HG02970 (cell line): ENCODE results near the gene AATF.

Source experiments
- ATAC-seq: cut with Tn5 transposase; IDR thresholded peaks from one replicate; pipeline ENCODE4 v1.9.1; 2021; ENCODE audit warnings: mild to moderate bottlenecking, moderate library complexity, moderate number of reproducible peaks; ENCODE audit not compliant: unreplicated experiment, low FRiP score

Gene AATF, protein sequence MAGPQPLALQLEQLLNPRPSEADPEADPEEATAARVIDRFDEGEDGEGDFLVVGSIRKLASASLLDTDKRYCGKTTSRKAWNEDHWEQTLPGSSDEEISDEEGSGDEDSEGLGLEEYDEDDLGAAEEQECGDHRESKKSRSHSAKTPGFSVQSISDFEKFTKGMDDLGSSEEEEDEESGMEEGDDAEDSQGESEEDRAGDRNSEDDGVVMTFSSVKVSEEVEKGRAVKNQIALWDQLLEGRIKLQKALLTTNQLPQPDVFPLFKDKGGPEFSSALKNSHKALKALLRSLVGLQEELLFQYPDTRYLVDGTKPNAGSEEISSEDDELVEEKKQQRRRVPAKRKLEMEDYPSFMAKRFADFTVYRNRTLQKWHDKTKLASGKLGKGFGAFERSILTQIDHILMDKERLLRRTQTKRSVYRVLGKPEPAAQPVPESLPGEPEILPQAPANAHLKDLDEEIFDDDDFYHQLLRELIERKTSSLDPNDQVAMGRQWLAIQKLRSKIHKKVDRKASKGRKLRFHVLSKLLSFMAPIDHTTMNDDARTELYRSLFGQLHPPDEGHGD

DNA sequence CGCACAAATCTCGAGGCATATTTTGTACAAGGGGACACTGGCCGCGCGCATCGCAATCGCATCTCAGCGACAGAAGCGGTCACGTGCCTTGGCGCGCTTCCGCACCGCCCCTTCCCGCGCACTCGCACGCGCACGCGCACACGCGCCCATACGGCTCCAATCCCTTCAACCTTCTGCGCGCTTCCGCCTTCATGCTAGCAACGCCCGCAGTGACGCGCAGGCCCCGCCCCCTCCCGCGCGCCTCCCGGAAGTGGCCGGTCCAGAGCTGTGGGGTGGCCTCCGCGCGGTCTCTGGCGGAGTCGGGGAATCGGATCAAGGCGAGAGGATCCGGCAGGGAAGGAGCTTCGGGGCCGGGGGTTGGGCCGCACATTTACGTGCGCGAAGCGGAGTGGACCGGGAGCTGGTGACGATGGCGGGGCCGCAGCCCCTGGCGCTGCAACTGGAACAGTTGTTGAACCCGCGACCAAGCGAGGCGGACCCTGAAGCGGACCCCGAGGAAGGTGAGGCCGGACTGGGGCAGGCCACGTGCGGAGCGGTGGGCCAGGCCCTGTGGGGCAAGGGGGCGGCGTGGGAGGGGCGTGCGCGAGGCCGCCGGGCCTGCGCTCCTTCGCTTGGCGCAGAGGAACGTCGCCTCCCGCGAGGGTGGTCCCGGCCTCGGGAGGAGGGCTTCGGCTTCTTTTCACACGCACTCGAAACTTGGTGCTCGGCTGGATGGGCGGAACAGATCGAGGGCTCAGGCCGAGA lies at the start of gene AATF:
Gene AATF, plus strand, starts transcription at position 238 of the 744 bp plus-strand sequence. Its CDS starts 172 bp downstream, at position 410.
- ATAC-seq, result peak; percentile 92

DNA sequence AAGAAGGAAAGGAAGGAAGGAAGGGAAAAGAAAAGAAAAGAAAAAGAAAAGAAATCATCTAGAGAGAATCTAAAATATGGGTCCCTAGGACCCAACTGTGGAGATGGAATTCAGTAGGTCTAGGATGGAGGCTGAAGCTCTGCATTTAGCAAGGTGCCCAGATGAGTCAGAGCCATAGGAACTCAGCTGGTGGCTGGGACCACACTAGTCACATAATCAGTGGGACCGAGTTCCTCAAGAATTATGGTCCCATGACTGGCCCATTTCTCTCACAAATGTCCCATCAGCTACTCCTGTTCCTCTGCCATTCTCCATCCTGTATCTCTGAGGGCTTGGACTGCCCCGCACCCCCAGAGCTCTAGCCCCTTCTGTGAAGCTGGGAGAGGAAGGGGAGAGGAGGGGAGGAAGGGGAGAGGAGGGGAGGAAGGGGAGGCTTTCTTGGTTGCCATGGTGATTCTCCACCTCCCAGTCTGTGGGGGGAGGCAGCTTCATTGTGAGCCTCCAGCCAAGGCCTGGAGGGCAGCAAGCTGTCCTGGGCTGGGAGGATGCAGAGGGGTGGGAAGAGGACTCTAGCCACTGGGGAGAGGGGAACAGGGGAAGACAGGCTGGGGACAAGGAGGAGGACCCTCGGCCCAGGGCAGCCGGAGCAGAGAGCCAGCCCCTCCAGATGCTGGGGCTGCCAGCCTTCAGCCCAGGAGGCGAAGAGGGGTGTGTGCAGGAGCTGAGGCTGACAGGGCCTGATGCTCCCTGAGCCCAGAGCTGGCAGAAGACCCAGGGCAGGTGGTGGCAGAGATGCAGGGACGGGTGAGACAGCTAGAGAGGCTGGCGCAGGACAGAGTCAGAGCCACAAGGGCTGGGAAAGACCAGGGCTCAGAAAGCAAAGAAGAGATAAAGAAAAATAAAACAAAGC lies 49.2 kb upstream of the AATF start:
- no peak for ATAC-seq

DNA sequence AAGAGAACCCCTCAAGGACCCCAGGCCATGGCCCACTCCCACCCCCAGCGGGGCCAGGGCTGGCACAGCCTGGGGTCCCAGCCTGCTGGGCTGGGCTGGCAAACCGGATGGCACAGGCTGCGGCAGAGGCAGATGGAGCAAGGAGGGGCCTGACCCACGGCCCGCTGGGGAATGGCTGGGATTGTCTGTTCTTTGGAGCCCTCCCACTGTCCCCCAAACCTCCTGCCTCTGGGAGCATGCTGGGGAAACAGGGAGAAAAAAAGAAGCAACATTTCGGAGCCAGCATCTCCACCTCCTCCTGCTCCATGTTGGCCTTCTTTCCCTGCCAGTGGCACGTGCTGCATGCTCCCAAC lies 48.6 kb upstream of the AATF start:
- ATAC-seq, result no peak

DNA sequence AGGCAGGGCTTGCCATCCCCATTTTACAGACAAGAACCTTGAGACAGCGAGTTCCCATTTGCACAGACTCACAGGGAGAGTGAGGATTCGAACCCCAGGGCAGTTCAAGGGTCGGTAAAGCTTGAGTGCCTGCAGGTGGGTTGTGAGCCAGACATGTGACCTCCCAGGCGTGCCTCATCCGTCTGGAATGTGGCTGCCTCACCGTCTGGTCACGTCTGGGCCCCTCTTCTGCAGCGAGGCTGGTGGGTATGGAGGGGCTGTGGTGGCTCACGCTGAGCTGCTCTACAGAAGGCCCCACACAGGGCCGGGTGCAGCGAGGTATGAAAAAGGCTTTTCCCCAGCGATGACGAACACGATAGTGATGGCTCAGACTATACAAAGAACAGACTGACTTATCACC lies 47.2 kb upstream of the AATF start:
- ATAC-seq, result no peak

DNA sequence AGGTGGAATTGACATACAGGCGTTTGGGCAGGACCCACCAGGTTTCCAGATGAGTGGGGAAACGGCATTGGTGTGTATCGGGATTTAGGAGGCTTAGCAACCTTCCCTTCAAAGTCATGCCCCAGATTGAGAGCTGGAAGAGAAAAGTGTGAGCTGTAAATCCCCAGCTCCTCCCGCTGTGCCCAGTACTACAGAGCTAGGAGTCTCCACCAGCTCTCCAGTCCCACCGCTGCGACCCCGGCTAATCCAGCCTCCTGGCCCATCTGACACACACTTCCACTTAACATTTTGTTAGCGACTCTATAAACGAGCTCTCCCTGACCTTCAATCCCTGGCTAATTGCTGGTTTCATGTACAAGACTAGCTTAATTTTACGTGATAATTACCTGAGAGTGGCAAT lies 41.3 kb upstream of the AATF start:
- no peak for ATAC-seq

DNA sequence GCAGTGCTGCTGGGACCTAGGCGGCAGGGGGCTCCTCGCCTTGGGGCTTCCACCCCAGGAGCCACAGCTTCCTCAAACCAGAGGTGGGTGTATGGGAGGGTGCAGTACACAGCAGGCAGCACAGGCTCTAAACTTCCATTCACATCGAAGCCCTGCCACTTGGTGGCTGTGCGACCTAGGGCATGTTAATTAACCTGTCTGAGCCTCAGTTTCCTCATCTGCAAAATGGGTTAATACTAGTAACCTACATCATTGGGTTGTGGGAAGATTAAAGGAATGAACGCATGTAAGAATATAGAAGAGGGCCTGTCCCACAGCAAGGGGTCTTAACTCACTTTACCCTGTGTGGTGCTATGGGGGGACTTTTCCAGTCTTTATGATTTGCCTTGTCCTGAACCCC lies 38.2 kb upstream of the AATF start:
- ATAC-seq, result no peak

DNA sequence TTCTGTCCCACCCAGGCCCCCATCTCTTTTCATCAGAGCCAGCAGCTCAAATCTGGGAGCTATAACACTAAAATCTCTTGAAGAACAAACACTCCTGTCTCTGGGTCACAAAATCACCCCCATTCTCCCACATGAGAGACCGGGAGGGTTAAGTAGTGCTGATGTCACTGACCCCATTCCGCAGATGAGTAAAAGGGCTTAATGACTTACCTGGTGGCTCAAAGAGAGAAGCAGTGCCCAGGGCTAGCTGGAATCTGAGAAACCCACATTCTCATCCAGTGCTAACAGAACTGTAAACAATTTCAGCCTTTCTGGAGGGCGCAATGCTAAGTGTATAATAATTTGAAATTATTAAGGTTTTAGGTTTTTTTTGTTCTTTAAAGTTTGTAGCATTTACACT lies 37.8 kb upstream of the AATF start:
- ATAC-seq, result no peak

DNA sequence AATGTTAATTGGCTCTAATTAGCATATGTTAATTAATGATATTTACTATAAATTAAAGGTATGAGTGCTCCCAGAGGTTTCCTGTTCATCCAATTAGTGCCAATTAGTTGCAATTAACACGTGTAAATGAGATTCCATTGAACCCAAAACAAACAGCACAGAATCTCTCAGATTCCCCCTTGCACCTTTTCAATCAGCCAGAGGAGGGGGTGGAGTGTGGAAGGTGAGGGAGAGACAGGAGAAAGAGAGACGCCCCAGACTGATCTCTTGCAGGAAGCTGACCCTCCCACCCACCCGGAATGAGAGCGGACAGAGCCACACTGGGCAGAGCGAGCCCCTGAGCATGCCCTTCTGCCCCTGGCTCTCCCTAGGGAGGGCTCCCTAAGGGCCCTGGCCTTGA lies 35.6 kb upstream of the AATF start:
- ATAC-seq, result no peak

DNA sequence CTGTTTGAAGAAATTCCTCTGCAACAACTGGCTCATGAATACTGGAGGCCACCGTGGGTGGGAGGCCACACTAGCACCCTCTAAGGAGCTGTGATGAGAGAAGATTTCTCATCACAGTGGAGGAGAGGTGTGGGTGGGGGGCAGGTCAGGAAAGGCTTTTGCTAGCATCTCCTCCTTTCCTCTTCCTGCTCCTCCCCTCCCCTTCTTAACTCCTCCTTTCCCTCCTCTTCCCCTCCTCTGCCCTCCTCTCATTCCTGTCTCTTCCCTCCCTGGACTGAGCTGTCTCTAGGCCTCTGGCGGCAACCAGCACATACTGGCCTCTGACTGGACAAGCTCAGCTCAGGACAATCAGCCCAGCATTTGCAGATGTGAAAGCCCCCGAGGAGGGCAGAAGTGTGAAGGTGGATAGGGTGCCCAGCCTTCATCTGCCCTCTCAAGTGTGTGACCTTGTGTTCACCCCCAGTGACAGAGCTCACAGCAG lies 30.5 kb upstream of the AATF start:
- no peak for ATAC-seq

DNA sequence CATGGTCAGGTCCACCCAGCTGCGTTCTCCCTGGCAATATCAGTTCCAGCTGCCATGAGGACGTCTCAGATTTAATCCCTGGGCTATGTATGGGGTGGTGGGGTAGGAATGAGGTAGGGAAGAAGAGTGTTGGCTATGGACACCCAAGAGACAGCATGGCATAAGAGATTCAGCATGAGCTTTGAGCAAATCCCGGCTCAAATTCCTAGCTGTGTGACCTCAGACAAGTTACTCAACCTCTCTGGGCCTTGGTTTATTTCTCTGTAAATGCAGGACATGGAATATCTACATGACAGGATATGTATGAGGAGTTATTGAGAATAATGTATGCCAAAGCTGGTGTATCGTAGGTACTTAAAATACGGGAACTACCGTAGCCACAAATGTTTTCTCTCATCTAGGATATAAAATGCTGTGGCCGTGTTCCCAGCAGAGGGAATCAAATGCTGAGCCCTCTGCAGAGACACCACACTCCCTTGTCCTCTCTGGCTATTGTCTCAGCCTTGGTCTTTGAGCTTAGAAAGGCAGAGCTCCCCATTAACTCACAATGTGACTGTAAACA lies 29.3 kb upstream of the AATF start:
- no peak for ATAC-seq

DNA sequence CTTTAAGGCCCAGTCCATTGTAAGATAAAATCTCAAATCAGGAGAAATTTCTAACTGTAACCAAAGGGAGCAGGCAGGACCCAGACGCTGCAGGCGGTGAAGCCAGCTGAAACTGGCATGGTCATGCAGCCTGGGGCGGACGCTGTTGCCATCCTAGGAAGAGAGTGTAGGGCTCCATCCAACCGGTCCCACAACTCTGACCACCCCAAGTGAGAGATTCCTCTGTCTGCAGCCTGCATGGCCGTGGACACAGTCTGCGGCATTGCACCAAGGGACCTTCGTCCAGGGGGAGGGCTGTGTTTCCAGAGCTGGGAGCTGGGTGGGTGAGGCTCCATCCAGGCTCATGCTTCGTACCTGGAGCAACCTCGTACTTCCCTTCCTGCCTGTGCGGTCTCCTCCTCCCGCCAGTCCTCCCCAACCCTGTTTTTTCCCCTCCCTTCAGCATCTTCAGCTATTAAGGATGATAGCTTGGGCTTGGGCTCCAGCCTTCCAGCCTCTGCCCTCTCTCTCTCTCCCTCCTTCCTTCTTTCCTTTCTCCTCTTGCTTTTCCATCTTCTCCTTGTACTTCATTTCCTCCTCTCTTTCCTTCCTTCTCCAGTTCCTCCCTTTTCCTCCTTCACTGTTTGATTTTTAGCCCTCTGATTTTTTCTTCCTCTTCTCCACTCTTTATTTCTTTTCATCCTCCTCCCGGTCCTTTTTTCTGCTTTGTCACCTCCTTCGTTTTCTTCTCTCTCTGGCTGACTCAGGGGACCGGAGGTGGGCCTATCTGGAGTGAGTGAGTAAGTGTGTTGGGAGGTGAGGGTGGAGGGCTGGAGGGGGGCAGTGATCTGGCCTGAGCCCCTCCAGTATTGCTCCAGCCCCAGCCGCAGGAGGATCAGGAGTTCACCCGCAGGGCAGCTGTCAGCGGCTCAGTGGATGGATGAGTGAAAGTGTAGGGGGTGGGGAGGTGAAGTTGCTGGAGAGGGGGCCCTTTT lies 28.4 kb upstream of the AATF start:
- ATAC-seq, result no peak

DNA sequence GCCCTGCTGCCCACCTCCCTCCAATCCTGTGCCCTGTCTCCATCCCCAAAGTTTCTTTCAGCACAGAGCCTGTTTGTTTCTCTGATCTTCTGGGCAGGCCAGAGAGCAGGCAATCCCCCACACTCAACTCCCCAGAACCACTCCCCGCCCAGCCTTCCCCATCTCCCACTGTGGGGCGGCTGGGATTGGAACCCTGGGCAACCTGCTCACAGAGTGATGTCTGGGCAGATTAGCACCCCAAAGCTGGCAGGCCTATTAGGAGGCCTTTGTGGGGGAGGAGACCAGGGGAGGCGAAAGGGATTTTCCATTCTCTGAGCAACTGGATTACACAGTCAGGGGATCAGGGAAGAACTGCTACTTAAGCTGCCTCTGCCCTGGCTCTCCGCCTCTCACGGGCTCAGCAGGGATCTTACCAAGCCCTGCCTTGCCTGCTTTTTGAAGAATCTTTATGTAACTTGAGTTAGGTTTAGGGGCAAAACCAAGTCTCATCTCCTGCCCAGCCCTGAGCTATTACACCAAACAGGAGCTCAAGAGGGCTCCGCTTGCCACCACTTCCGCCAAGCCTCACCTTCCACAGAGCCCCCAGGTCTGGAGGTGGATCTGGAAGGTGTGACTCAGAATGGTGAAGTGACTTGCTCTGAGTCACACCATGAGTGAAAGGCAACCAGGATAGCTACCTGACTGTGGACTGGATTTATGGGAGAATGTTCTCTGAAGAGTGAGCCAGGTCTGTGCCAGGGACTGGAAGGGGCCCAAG lies 27.5 kb upstream of the AATF start:
- ATAC-seq, result no peak

DNA sequence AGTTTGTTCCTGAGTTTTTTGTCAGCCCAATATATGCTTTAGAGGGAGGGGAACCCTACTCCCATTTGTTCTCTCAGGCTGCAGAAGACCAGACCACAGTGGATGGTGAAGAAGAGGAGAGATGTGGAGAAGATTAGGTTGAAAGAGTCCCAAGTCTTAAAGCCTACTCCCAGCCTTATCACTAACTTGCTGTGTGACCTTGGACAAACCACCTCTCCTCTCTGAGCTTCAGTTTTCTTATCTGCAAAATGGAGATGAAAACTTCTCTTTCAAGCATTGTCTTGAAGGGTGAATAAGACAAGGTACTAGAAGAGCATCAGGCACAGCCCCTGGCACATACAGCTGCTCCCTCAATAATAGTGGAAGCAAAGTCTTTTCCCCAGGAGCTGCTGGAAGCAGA lies 26.6 kb upstream of the AATF start:
- no peak for ATAC-seq

DNA sequence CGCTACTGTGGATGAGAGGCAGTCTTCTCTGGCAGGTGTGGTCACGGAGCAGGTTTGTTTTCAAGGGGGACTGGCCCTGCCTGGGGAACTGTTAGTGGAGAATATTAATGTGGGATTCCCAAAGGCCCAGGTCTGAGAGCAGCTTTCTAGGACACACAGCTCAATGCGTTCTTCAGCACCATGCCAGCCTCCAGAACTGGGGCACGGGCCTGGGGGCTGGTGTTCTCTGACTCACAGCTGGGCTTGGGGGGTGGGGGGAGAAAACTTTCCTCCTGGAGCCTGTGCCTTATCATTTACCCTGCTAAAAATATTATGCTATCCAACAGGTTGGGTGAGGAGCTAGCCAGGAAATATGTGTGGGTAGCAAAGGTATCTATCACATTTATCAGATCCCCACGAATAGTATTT lies 24.9 kb upstream of the AATF start:
- no peak for ATAC-seq

DNA sequence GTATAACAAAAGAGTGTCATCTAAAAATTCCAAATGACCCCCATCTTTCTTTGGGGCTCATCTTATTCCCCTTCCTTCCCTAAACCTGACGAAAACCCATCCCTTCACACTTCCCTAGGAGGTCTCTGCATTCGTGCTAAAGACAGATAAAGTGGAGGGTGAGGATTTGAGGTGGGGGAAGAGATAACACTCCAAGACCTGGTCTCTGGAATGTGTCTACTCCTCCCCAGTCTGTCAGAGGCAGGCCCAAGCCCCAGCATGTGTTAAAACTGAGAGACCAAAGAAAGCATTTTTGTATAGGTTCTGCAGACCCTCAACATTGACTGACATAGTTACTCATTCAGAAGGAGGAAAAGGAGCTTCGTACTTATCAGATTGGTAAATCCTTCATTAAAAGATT lies 22.5 kb upstream of the AATF start:
- ATAC-seq, result no peak

DNA sequence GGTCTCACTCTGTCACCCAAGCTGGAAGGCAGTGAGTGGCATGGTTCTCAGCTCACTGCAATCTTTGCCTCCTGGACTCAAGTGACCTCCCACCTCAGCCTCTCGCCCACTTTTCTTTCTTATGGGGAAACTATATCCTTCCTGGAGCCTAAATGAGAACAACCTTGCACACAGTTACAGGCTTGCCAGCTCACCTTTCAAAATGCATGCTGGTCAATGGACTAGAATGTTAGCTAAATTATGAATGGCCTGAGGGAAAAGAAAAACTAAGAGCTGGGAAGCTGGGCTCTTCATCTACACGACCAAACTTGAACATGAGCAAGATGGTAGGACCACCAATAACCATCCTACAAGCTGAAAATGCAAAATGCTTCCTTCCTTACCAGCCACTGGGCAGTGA lies 22.1 kb upstream of the AATF start:
- ATAC-seq, result no peak

DNA sequence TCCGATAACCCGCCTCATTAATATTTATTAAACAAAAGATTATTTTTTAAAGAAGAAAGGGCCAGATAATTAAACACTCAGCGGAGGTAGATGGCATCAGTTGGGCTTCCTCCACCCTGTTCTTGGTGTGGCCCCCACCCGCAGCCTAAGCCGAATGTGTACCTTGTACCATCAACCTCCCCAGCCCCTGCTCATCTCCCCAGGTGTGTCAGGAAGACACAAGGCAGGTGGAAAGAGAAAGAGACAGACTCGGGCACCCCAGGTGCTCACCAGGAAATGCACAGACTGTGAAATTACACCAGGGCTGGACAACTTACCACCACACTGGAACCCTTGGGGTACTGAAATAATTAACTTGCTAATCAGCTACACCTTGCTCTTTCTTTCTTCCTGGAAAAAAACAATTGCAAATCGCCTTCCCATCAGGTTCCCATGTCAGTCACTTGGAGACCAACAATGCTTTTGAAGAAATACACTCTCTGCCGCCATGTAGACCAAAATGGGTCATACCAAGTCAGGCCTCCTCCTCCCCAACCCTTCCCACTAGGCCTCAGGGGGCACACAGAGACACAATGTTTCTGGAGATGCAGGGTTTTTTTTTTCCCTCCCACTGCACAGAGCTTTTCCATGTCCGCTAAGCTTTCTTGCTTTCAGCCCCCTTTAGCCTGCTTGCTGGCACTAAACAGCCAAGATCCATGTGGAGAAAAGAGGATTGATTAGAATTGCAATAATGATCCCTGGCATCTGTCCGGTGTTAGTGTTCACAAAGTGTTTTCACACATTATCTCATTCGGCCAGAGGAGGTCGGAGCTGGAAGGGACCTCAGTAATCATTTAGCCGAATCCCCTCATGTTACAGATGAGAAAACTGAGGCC lies 20.0 kb upstream of the AATF start:
- no peak for ATAC-seq
